ENCODE measurements around the gene IQCE.

GRCh38 chr7:2623698-2624014 lies 64.9 kb downstream of the IQCE start:
- no peak for TF ChIP-seq CTCF (IDR thresholded peaks at IDR 0.05)
- TF ChIP-seq POLR2A (IDR thresholded peaks at IDR 0.05): no peak
